GM19372 (cell line): ENCODE data around the gene PDE5A.

Experiments
- ATAC-seq: cut with Tn5 transposase; IDR thresholded peaks from one replicate; pipeline ENCODE4 v1.9.1; 2021; ENCODE audit warnings: mild to moderate bottlenecking, low read depth, moderate library complexity; ENCODE audit not compliant: unreplicated experiment

PDE5A gene

GRCh38 chr4:119628281-119629141 lies at the start of gene PDE5A:
PDE5A (minus strand) TSS chr4:119628804; CDS start chr4:119628671, 133 bp downstream.
- ATAC-seq, result peak; percentile 86

- no peak for ATAC-seq
Observed at GRCh38 chr4:119676101-119676500, 47.5 kb upstream of the PDE5A start.

GRCh38 chr4:119675391-119675790 lies 46.8 kb upstream of the PDE5A start:
- no peak for ATAC-seq

GRCh38 chr4:119672938-119673337 lies 44.3 kb upstream of the PDE5A start:
- no peak for ATAC-seq

DNA sequence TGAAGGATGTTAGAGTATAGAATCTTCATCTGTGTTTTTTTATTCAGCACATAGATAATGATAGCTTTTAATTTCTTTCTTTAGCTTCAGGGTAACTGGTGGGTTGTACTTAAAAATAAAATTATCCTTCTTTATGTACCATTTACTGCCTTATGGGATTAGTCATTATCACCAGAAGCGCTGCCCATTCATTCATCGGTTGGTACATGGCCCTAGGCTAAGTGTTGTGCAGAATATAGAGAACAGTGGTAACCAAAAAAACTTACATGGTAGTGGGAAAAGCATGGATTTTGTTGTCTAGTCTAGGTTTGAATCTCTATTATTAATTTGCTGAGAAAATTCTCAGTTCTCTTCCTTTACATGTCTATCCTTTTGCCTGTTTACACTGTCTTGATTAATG lies 43.5 kb upstream of the PDE5A start:
- no peak for ATAC-seq

DNA sequence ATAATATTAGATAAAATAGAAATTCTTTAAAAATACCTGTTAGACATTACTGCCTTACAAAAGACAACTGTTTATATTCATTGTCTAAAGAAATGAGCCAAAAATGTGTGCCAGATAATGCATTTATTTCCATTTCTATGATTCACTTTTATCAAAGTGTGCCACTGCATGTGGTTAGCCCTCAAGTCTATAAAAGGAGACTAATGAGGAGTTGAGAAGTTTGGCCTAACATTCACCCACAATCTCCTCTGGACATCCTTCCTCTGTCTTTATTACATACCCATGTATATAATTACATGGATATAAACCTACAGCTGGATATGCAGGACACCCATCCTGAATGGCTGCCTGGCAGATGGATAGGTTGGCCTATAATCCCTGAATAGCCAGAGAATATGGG lies 42.6 kb upstream of the PDE5A start:
- no peak for ATAC-seq

DNA sequence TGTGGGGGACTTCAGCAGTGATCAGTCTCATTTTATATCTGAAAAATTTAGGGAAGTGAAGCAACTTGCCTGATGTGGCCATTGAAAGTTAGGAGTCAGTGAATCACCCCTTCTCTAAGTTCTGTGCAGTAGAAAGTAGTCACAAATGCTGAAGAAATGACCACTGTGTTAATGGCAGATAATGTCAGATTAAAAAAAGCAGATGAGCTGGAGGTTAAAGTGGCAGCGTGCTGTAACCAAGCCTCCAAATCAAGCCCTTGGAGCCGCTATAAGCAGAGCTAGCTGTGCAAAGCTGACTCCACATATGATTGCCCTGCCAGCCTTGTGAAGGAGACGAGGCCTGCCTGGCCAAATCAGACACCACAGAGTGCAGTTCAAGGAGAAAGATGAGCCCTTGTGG lies 39.2 kb upstream of the PDE5A start:
- no peak for ATAC-seq

- ATAC-seq, result no peak
Observed at GRCh38 chr4:119666653-119667091, 38.1 kb upstream of the PDE5A start.

DNA sequence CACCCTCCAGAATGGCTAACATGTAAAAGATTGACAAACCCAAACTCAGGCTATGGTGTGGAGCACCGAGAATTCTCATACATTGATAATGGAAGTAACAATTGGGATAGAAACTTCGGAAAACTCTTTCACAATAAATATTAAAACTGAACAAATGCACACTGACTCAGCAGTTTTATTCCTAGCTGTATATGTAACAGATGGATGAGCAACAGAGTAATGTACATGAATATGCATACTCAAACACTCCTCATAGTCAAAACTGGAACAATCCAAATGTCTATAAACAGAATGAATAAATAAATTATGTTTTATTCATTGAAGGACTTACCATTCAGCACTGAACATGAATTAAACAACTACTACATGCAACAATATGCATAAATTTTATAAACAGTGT lies 37.1 kb upstream of the PDE5A start:
- no peak for ATAC-seq

DNA sequence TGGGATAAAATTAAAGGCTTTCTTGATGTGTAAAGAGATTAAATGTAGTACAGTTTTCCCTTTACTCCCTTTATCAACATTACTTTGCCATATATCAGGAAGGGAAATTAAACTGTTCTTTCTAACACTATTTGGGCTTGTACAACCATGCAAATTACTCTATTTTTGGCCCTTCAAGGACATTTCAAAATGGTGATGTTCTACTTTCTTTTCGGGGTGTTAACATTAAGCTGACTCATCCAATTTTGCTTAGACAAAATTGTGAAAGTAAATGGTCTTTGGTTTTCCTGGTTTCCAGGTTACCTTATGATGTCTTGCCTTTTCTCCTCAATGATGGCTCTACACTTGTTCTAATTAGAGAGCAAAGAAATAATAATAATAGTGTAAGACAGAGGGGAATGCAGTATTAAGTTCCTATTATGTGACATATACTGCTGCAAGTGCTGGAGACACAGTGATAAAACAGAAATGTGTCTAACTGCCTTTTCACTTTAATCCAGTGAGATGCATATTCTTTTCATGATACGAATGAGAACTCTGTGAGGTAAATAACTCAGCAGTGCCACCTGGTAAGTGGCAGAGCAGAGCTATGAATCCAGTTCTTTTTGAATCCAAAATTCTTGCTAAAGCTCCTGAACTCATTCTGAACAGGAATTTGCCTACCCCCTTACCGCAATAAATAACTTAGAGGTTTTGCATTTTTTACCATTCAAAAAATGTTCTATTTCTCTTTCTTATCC lies 35.7 kb upstream of the PDE5A start:
- no peak for ATAC-seq

GRCh38 chr4:119663160-119663788 lies 34.7 kb upstream of the PDE5A start:
- peak; percentile 51 for ATAC-seq

- peak; percentile 33 for ATAC-seq
Observed at GRCh38 chr4:119662612-119663011, 34.0 kb upstream of the PDE5A start.

DNA sequence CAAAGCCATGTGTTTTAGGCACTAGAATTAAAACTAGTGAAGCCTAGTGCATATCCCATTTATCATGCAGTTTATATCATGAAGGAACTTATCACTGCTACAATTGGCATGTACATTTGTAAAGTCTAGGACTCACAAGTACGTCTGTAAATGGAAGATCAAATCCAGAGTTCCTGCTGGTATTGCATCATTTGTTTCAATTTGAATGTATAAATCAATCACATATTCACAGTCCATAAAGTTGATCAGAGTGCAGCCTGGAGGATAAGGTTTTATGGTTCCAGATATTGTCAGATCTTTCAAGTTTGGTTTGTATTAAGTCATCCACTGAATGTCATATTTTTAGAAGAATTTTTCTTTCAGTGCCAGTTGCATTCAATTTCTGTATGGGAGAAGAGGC lies 32.6 kb upstream of the PDE5A start:
- no peak for ATAC-seq

DNA sequence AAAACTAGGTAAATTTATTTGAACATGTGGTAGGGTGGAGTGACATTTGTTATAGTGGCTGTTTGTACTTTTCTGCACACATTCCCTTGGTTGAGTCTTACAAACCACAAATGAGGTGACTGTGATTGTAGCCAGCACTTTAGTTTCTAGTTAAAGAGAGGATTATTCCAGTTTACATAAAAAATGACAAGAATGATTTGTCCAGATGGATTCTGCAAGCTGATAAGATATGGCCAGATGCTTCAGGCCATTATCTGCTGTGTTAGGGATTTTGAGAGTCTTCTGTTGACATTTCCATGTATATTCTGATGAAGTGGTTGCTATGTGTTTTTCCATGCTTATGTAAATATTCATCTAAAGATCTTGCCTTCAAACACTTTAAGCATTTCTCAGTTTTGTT lies 31.0 kb upstream of the PDE5A start:
- no peak for ATAC-seq

DNA sequence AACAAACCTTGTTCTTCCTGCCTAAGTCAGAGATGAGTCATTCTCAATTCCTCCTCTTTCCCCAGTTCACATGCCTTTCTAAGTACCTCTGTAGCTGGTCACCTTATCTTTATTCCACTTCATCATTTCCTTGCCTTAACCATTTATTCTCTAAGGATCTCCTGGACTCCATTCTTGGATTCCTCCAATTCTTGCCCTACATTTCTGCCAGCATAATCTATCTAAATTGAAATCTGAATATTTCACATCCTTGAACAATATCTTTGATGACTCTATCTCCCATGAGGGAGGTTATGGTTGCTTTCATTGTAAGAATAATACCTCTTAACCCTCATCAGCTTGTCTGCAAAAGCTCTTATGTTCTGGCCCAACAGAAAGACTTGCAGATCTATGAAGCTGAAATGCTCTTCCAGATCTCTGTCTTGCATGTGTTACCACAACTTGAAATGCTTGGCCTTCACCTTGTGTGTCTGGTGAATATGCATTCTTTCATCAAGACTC lies 28.6 kb upstream of the PDE5A start:
- ATAC-seq, result no peak

DNA sequence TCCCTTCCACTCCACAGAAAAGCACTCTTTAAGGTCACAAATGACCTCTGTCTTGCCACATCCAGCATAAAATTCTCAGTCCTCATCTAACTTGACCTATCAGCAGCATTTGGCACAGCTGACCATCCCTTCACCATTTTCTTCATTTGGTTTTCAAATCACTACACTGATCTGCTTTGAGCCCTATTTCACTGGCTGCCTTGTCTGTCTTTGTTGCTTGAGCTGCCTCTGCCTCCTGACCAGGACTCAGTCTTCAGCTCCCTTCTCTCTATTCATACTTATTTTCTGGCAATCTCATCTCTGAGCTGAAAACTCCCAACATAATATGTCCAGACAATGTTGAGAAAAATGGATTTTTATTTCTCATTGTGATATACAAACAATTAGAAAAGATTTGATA lies 27.7 kb upstream of the PDE5A start:
- ATAC-seq, result no peak

GRCh38 chr4:119655111-119655837 lies 26.7 kb upstream of the PDE5A start:
- ATAC-seq, result no peak

GRCh38 chr4:119653990-119654389 lies 25.4 kb upstream of the PDE5A start:
- ATAC-seq, result no peak

- no peak for ATAC-seq
Observed at GRCh38 chr4:119652998-119653397, 24.4 kb upstream of the PDE5A start.

DNA sequence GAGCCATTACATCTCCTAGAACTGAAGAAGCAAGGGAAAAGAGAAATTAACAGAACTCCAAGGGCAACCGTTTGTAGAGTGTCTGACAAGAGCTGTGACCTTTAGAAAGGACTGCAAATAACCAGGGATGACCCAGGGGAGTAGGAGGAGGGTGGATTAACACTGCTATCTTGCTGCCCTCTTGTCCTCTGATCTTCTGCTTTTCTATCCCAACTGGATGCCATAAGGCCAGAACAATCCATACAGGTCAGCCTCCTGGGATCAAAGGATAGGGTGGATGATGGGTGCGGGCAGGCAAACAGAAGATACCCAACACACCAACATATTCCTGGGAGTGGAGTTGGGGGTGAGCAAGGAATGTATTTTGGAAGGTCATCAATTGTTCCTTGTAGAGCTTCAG lies 19.8 kb upstream of the PDE5A start:
- ATAC-seq, result no peak
